ENCODE data around the gene SRRM1.

Gene SRRM1

GRCh38 chr1:24642481-24643362 is at the start of gene SRRM1:
Gene SRRM1, plus strand, starts transcription at chr1:24643302. Its CDS starts 25 bp downstream, at chr1:24643327.
- DNase-seq: peak; percentile 90 to 97 (median 94)

GRCh38 chr1:24594328-24594598 is 48.8 kb upstream of the SRRM1 start:
- DNase-seq: no peak

DNA sequence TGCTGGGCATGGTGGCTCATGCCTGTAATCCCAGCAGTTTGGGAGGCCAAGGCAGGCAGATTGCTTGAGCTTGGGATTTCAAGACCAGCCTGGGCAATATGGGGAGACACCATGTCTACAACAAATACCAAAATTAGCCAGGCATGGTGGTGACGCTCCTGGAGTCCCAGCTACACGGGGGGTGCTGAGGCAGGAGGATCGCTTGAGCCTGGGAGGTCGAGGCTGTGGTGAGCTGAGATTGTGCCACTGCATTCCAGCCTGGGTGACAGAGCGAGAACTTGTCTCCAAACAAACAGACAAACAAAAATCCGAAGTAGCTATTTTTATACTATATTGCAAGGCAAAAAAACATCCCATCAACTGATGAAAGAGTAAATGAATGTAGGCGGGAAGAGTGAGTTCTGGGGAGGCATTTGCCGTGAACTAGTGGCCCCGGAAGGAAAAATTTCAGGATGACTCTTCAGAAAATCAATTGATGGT is 46.7 kb upstream of the SRRM1 start:
- DNase-seq: no peak

- DNase-seq: no peak
These were observed 43.8 kb upstream of the SRRM1 start for GRCh38 chr1:24599265-24599664.

DNA sequence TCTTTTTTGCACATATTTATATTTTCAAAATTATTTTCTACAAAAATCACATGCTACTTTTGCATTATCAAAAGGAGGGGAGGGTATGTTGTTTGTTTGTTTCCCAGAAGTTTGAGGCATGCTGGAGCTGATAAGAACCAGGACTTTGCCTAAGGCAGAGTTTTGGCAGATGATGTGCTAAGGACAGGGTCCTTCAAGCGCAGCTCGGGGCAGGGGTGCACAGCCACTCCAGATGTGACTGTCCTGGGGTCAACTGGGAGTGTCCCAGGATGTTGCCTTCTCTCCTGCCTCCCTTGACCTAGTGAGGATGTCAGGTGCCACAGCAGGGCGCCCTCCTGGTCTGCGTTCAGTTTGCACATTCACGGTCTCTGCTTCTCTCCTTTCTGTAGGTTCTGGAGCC is 42.6 kb upstream of the SRRM1 start:
- DNase-seq: no peak

DNA sequence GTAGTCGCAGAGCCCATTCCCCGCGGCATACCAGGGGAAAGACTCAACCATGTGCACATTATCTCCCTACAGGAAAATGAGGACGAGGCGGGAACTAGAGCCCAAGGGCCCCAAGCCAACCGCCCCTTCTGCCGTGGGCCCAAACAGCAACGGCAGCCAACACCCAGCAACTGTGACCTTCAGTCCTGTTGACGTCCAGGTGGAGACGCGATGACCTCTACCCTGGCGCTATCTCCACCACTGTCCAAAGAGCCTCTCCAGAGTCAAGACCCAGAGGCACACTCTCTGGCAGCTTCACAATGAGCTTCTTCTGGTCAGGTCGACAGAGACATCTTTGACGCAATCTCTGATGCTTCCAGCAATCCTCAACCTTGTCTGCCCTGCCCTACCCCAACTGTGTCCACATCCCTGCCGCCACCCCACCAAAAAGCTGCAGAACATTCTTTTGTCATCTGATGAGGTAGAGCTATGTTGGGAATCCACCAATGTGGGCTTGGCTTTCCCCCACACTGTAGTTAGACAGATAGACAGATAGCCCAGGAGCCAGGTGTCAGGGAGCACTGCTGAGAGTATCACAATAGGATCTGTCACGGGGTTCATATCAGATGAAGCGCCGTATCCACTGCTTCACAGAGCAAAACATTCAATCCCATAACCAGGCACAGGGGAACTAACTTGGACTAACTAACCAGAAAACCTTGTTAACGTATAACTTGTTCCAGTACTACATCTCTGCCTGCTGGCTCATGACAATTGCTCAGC is 37.4 kb upstream of the SRRM1 start:
- no peak for DNase-seq

GRCh38 chr1:24606296-24606605 is 36.9 kb upstream of the SRRM1 start:
- DNase-seq: no peak

DNA sequence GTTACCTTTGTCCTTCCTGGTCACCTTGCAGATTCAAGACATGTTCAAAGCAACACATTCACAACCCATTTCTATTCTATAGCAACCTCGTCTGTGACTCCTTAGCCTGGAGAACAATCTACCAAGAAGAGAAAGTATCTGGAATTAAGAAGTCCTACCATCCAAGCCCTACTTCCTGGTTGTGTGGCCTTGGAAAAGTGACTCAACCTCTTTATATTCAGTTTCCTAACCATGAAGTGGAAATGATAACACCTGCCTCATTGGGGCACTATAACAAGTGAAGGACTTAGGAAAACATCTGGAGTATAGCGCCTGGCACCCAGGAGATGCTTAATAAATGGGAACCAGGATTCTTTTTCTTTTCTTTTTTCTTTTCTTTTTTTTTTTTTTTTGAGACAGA is 36.5 kb upstream of the SRRM1 start:
- no peak for DNase-seq

GRCh38 chr1:24609949-24610517 is 33.1 kb upstream of the SRRM1 start:
- no peak for DNase-seq

- no peak for DNase-seq
These were observed 23.7 kb upstream of the SRRM1 start for GRCh38 chr1:24619376-24619775.

- DNase-seq: no peak
These were observed 22.4 kb upstream of the SRRM1 start for GRCh38 chr1:24620678-24621077.

DNA sequence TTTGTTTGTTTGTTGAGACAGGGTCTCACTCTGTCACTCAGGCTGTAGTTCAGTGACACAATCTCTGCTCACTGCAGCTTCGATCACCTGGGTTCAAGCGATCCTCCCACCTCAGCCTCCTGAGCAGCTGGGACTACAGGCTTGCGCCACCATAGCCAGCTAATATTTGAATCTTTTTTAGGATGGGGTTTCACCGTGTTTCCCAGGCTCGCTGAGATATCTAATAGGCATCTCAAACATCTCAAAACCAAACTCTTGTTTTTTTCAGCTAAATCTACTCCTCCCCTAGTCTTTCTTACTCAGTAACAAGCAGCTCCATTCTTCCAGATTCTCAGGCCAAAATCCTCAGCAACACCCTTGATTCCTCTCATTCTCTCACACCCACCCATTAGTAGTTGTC is 22.0 kb upstream of the SRRM1 start:
- no peak for DNase-seq

DNA sequence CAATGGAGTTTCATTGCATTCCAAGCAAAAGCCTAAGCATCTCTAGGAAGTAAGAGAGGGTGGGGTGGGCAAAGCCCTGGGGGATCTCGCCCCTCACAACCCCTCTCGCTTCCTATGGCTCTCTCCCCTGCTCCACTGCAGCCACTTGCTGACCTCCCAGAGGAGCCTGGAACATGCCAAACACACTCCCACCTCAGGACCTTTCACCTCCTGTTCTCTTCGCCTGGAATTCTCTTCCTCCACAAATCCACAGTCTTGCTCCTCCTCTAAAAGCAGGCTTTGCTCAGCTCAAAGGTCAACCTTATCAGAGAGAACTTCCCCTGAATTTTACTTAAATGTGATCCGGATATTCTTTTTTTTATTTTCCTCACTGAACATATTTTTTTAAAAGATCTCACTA is 20.9 kb upstream of the SRRM1 start:
- no peak for DNase-seq

DNA sequence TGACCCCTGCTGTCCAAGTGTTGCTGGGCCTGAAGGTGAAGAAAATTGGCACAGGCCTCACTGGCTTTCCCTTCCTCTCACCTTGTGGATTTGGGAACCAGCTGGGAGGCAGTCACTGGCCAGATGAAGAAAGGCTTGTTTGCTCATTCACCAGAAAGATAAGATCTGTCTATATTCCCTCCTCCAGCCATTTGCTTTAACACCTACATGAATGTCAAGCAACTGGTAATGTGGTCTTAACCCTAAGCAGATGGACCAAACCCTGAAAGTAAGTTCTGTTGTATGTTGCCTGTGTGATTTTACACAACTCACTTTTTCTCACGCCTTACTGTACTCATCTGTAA is 10.3 kb upstream of the SRRM1 start:
- no peak for DNase-seq

DNA sequence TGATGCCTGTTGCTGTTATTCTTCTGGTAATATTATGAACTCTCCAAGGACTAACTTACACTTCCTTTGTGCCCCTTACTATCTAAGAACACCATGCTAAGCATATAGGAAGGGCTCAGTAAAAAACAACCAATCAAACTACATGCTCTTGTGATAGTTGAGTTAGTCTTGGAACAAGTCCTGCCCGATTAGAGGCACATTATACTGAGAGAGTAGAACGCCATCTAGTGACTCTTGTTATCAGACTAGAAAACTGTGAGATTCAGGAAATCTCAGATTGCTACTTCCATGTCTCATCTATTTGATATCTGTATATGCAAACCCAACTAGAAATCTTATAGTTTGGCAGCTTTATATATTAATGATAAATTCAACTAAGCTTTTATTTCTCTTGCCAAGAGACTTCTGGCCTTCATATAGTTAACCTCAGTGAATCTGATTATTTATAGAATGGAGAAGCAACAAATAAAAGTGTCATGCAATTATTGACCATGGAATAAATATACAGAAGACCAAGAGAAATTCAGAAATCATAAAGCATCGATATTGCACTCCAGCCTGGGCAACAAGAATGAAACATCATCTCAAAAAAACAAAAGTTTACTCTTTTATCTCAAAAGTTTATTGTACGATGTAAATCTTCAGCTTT is 7.8 kb upstream of the SRRM1 start:
- DNase-seq: no peak

DNA sequence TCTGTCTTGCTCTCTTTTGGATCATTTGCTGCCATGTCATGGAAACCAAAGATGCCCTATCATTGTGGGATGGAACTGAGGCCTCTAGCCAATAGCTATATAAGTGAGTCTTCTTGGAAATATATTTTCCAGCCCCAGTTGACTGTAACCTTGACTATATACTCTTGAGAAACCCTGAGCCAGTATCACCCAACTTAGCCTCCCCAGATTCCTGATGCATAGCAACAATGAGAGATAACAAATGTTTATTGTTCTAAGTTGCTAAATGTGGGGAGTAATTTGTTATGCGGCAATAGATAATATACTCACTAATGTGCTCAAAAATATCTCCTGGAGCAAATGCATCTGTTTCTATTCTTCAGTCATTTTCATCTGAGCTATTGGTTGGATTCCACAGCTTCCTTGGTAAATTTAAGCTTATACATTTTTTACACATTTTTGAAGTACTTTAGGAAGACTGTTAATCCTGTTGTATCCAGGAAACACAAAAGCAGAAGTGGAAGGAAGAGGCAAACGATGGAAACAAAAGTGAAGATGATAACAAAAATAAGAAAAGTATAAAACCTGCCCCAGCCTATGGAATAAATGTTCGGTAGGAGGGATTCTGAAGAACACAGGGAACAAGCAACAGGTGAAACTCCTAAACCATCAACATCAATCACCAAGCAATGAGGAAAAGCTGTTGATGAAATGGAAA is 6.3 kb upstream of the SRRM1 start:
- no peak for DNase-seq

GRCh38 chr1:24639094-24639493 is 4.0 kb upstream of the SRRM1 start:
- no peak for DNase-seq

DNA sequence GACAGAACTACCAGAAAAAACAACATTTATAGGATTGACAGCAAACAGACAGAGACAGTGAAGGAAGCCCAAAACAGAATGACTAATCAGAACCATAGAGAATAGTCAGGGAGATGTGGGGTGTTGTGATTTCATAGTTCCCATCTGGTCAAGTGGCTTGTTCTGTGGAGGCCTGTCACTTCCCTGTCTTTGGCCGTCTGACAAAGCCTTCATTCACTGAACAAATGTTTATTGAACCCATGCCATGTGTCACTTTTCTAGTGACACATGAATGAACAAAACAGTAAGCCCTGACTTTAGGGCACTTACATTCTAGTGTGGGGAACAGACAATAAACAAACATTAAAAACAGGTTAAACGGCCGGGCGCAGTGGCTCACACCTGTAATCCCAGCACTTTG is 3.2 kb upstream of the SRRM1 start:
- DNase-seq: no peak

DNA sequence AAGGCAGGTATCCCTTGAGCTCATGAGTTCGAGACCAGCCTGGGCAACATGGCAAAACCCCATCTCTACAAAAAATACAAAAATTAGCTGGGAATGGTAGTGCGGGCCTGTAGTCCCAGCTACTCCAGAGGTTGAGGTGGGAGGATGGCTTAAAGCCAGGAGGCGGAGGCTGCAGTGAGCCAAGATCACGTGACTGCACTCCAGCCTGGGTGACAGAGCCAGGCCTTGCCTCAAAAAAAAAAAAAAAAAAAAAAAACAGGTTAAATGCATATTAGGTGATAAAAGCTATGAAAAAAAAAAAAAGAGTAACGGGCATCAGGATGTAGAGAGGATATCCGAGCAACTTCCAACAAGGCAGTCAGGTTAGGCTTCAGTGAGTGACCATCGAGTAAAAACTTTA is 2.8 kb upstream of the SRRM1 start:
- DNase-seq: no peak

DNA sequence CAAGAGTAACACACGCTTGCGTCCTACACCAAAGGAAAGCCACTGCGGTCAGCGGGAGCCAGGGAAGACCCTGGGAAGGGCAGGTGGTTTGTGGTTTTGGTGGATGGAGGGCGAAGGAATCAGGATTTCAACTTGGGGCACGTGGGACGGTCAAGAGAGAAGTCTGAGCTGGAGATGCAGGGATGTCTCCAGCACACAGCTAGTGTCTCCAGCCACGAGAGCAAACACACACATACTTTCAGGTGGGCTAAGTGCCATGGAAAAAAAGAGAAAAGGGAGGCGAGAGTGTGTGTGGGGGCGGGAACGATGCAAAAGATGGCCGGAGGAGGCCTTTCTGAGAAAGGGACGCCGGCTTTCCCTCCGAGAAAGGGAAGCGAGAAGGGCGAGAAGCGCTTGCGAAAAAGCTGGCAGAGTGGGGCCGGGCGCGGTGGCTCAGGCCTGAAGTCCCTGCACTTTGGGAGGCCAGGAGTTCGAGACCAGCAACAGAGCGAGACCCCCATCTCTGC is 1.4 kb upstream of the SRRM1 start:
- DNase-seq: peak in 2 of 4 experiments; percentile 5 to 20

- DNase-seq: peak; percentile 46 to 61 (median 55)
These were observed 429 bp downstream of the SRRM1 start for GRCh38 chr1:24643363-24644099.

DNA sequence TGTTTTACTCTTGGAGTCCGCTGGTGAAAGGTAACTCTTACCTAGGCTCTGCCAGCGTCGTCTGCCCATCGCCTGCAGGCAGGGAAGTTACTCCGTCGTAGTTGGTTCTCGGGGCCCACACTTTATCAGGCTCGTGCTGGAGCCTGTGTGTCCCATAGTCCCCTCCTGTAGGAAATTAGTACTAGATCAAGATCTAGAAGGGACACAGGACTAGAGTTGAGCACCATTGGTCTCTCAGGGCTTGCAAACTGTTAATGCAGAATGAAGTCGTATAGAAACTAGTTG is 940 bp downstream of the SRRM1 start:
- DNase-seq: no peak

Measured in activated CD4-positive, CD25-positive, alpha-beta regulatory T cell (primary cell).